ENCODE results near the gene INPP5F.
A peak's percentile ranks its signal among the peaks of the same experiment; 100 is the strongest.
"Not testable (repeated sequence)": the region's sequence is repeated elsewhere in the genome, so short reads cannot be mapped to it uniquely, and the experiment has no call there.

The INPP5F gene

GRCh38 chr10:119706521-119707278 lies 19.1 kb upstream of the INPP5F start:
- no peak for DNase-seq

GRCh38 chr10:119707331-119707730 lies 18.5 kb upstream of the INPP5F start:
- not testable (repeated sequence) for DNase-seq

- DNase-seq = not testable (repeated sequence)
Observed at GRCh38 chr10:119710935-119711334, 14.9 kb upstream of the INPP5F start.

GRCh38 chr10:119713744-119714483 lies 11.9 kb upstream of the INPP5F start:
- no peak for DNase-seq

DNA sequence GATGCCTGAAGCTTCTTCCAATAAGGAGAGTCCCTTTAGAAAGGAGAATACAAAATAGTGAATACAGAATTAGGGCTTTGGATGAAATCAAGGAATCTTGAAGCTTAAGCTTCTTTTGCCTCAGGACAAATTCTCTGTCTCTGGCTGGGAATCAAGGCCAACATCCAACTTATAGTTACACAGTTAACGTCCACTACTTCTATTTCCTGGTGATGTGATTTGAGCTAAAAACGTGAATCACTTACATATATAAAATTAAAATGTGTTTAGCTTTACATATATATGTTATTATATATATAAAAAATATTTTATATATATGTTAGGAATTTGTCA lies 11.4 kb upstream of the INPP5F start:
- no peak for DNase-seq

GRCh38 chr10:119715628-119716505 lies 10.0 kb upstream of the INPP5F start:
- DNase-seq = no peak

DNA sequence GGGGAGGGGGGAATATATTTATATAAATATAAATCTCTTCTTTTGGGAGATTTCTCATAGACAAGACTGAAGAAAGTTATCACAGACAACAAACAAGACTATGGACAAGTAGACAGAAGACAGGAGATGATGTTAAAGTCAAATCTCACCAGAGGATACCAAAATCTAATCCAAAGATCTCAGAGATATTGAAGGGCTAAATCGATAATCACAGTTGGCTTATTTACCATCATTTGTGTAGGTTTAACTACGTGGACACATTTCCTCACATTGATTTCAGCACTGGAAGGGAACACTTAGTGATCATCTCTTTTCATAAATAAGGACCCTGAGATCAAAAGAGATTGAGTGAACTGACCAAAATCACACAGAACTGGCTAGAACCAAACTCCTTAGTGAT lies 2.7 kb upstream of the INPP5F start:
- DNase-seq = no peak

- no peak for DNase-seq
Observed at GRCh38 chr10:119723624-119724023, 2.2 kb upstream of the INPP5F start.

DNA sequence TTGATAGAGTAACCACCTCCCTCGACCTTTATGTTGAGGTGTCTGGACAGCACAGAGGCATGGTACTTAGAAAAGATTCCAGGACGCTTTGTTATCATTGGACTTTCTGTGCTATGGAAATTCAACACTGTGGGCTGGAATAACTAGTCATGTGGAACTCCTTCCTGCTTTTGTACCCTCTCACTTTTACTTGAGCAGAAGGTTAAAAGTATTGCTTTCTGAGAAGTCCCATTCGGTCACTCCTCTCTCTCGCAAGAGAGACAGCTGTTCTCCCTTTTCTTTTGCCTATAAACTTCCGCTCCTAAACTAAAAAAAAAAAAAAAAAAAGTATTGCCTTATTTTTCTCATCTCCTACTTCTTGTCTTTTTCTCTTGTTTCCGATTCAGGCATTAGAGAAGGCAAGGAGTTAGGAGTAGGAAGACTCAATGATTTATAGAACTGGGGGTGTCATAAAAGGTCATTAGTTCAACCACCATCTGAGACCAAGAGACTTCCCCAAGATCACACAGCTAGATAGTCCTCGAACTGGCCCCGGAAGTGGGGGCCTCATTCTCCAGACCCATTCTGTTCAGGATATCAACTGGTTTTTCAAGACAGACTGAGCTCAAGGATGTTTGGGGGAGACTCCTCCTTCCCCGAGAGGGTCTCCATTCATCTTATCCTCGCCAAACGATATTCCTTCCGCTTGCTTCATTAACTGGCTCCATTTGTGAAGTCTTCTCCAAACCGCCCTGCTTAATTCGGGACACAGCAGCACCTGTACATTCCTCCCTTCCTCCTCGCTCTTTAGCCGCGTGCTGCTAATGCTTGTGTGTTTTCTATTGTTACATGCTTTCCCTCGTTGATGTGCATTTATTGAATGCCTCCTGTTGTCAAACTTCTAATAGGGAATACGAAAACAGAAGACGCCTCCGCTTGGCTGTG lies 995 bp upstream of the INPP5F start:
- DNase-seq = no peak

DNA sequence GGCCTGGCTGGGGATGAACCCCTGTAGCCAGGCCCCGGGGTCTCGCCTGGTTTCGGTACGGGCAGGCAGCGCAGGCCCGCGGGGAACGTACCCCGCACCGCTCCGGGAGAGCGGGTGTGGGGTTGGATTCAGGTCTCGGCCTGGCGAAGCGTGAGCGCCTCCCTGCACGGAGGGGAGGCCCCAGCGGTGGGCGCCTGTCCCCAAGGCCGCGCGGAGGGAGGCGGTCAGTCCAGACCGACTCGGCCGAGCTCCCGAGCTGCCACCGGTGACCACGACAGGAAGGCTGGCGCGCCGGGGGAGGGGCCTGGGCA lies 378 bp upstream of the INPP5F start:
- DNase-seq = no peak

- peak; percentile 7 for DNase-seq
Observed at GRCh38 chr10:119726676-119727261, 919 bp downstream of the INPP5F start.

- DNase-seq = no peak
Observed at GRCh38 chr10:119728172-119728800, 2.4 kb downstream of the INPP5F start.

DNA sequence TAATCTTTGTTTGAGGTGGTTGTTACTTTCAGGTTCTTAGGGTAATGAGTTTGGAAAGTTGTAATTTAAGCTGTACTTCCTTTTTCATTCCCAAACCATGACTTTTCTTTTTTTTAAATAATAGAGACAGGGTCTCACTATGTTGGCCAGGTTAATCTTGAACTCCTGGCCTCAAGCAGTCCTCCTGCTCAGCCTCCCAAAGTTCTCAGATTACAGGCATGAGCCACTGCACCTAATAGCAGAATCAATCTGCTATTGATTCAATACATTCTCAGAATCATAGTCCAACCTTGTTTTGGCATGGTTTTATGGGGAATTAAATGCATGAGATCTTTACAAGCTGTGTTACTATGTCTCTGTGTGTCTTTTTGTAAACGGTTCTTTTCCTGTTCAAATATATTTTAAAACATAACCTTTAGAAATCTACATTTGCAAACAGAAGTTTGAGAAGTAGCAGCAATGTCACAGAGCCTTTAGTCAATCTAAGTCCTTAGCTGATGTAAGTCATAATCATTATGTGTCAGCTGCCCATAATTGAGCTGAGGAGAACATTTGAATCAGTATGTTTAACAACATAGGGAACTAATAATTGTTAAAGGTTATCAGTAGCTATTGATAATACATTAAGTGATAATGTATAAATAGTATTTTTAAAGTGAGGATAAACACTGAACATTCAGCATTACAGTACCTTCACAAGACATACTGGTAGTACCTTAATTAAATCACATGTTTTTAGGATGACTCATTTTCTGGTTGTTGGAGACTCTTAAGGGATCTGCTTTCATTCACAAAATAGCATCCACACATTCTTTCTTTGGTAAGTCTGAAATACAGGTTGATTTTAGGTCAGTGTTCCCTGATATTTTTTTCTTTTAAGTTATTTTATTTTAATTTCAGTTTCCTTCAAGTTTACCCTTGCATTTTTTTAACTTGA lies 8.8 kb downstream of the INPP5F start:
- DNase-seq = no peak

- no peak for DNase-seq
Observed at GRCh38 chr10:119735451-119735850, 9.6 kb downstream of the INPP5F start.

DNA sequence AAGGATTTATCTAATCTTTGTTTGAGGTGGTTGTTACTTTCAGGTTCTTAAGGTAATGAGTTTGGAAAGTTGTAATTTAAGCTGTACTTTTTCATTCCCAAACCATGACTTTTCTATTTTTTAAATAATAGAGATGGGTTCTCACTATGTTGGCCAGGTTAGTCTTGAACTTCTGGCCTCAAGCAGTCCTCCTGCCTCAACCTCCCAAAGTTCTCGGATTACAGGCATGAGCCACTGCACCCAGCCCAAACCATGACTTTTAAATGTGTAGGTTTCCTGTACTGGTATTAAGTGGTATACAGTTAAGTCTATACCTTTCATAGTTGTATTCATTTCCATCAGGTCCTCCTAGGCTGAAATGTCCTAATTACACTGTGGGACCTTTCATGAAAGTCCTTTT lies 10.4 kb downstream of the INPP5F start:
- no peak for DNase-seq

GRCh38 chr10:119737039-119737663 lies 11.3 kb downstream of the INPP5F start:
- DNase-seq = no peak

DNA sequence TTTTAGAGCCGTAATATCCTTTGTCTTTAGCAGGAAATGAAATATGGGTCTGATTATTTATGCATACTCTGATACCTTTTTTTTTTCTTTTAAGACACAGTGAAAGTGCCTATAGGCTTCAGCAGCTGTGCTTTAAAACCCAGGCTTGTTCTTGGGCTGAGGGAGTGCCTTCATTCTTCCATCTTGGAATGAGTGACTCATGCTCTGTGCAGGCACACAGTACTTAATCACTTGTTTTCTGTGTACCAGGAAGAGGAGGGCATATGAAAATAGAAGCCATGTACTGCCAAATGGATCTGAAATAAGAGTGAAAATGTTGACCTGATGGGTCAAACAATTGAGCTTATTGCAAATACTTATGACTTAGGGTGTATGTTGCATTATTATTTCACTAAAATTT lies 12.0 kb downstream of the INPP5F start:
- peak; percentile 22 for DNase-seq

- DNase-seq = no peak
Observed at GRCh38 chr10:119738962-119739361, 13.1 kb downstream of the INPP5F start.

DNA sequence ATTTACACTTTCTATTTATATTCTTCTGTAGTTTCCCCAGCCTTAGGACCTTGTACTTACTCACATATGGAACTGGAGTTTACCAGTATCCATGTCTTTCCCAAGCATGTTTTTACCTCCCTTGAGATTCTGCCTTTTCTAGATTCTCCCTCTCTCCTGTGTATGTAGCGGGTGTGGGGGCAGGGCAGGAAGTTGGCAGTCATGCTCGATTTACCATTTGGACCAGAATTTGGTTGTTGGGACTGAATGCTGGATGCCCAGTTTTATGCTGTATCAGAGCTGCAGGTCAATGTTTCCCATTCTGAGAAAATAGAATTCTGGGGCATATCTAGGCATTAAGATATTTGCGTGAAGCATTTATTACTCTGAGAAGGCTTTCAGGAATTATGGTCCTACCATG lies 14.2 kb downstream of the INPP5F start:
- DNase-seq = no peak
